B cell (primary cell): ENCODE results near the gene RNU5B-1.

Source experiments
- EZH2 ChIP-seq: IDR thresholded peaks from 2 replicates; pipeline ENCODE4 v1.6.1; 2012; ENCODE audit warnings: borderline replicate concordance, low read depth, mild to moderate bottlenecking, moderate library complexity, low read length; ENCODE audit not compliant: insufficient read depth, poor library complexity, severe bottlenecking
- TF ChIP-seq, protein P1 (sequence below): fragments of 200-600 bp; IDR thresholded peaks from one replicate; pipeline ENCODE4 v1.8.0; 2022; ENCODE audit warnings: antibody characterized with exemption, mild to moderate bottlenecking

DNA sequence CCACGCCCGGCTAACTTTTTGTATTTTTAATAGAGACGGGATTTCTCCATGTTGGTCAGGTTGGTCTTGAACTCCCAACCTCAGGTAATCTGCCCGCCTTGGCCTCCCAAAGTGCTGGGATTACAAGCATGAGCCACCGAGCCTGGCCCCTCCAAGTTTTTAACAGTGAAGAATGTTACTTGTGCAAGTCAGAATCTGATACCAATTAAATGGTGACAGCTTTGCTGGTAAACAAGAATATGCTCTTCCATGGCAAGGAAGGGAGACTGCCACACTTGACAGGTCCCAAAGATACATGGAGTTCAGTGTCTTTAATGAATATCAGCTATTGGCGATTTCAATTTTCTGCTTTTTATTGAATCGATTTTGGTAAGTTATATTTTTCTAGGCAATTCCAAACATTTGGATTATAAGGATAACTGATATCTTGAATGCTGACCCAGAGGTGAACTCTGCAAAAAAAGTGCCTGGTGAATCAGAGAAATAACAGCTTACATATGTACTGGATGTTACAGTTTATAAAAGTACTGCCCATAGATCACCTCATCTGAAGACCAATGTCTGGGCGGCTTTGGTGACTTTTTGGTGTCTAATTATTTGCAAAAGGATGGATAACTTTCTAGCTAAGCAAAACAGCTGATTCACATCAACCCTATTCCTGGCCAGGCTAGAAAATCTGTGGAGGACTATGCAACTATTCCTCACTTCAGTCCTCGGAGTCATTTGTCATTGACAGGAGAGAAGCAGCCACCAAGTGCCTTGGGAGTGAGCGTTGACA lies 19.0 kb upstream of the RNU5B-1 start:
- TF ChIP-seq, protein P1, sequence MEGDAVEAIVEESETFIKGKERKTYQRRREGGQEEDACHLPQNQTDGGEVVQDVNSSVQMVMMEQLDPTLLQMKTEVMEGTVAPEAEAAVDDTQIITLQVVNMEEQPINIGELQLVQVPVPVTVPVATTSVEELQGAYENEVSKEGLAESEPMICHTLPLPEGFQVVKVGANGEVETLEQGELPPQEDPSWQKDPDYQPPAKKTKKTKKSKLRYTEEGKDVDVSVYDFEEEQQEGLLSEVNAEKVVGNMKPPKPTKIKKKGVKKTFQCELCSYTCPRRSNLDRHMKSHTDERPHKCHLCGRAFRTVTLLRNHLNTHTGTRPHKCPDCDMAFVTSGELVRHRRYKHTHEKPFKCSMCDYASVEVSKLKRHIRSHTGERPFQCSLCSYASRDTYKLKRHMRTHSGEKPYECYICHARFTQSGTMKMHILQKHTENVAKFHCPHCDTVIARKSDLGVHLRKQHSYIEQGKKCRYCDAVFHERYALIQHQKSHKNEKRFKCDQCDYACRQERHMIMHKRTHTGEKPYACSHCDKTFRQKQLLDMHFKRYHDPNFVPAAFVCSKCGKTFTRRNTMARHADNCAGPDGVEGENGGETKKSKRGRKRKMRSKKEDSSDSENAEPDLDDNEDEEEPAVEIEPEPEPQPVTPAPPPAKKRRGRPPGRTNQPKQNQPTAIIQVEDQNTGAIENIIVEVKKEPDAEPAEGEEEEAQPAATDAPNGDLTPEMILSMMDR, result no peak
- TF ChIP-seq EZH2, result no peak
